ENCODE measurements around the gene ATP2A3.

Gene ATP2A3

GRCh38 chr17:3903051-3903825 lies 61.0 kb downstream of the ATP2A3 start:
- in situ Hi-C loops (cut with HindIII; ENCODE audit: low pct_unique_long_range_greater_than_20kb, low sequenced_read_pairs) = no loop called here
- no peak for TF ChIP-seq JUND (IDR thresholded peaks at IDR 0.05; ENCODE audit: low read depth)
- no peak for DNase-seq (ENCODE audit: low read depth in 1 of 2, low spot score in 1 of 2)

GRCh38 chr17:3900646-3901045 lies 63.6 kb downstream of the ATP2A3 start:
- no peak for TF ChIP-seq JUND (IDR thresholded peaks at IDR 0.05; ENCODE audit: low read depth)
- in situ Hi-C loops (cut with HindIII; ENCODE audit: low pct_unique_long_range_greater_than_20kb, low sequenced_read_pairs) = no loop called here
- no peak for DNase-seq (ENCODE audit: low read depth in 1 of 2, low spot score in 1 of 2)

- DNase-seq (ENCODE audit: low read depth in 1 of 2, low spot score in 1 of 2) = no peak
- no peak for TF ChIP-seq JUND (IDR thresholded peaks at IDR 0.05; ENCODE audit: low read depth)
- in situ Hi-C loops (cut with HindIII; ENCODE audit: low pct_unique_long_range_greater_than_20kb, low sequenced_read_pairs) = no loop called here
These were observed 66.5 kb downstream of the ATP2A3 start for GRCh38 chr17:3897731-3898130.

- TF ChIP-seq JUND (IDR thresholded peaks at IDR 0.05; ENCODE audit: low read depth) = no peak
- in situ Hi-C loops (cut with HindIII; ENCODE audit: low pct_unique_long_range_greater_than_20kb, low sequenced_read_pairs) = no loop called here
These were observed 67.3 kb downstream of the ATP2A3 start for GRCh38 chr17:3896968-3897235.

GRCh38 chr17:3896108-3896967 lies 67.9 kb downstream of the ATP2A3 start:
- in situ Hi-C loops (cut with HindIII; ENCODE audit: low pct_unique_long_range_greater_than_20kb, low sequenced_read_pairs) = no loop called here
- TF ChIP-seq JUND (IDR thresholded peaks at IDR 0.05; ENCODE audit: low read depth) = no peak
- no peak for DNase-seq (ENCODE audit: low read depth in 1 of 2, low spot score in 1 of 2)

More at GRCh38 chr17:3896968-3897235, 67.3 kb downstream of the ATP2A3 start:
- DNase-seq (ENCODE audit: low read depth in 1 of 2, low spot score in 1 of 2) = no peak

- no peak for TF ChIP-seq JUND (IDR thresholded peaks at IDR 0.05; ENCODE audit: low read depth)
- DNase-seq (ENCODE audit: low read depth in 1 of 2, low spot score in 1 of 2) = peak in 1 of 2 experiments; percentile 34
- in situ Hi-C loops (cut with HindIII; ENCODE audit: low pct_unique_long_range_greater_than_20kb, low sequenced_read_pairs) = no loop called here
These were observed 68.9 kb downstream of the ATP2A3 start for GRCh38 chr17:3895354-3895753.

- peak in 1 of 2 experiments; percentile 89 for DNase-seq (ENCODE audit: low read depth in 1 of 2, low spot score in 1 of 2)
- in situ Hi-C loops (cut with HindIII; ENCODE audit: low pct_unique_long_range_greater_than_20kb, low sequenced_read_pairs) = no loop called here
- no peak for TF ChIP-seq JUND (IDR thresholded peaks at IDR 0.05; ENCODE audit: low read depth)
These were observed 69.3 kb downstream of the ATP2A3 start for GRCh38 chr17:3894911-3895343.

GRCh38 chr17:3894188-3894587 lies 70.0 kb downstream of the ATP2A3 start:
- DNase-seq (ENCODE audit: low read depth in 1 of 2, low spot score in 1 of 2) = peak in 1 of 2 experiments; percentile 40
- no peak for TF ChIP-seq JUND (IDR thresholded peaks at IDR 0.05; ENCODE audit: low read depth)
- in situ Hi-C loops (cut with HindIII; ENCODE audit: low pct_unique_long_range_greater_than_20kb, low sequenced_read_pairs) = no loop called here

GRCh38 chr17:3893720-3894116 lies 70.5 kb downstream of the ATP2A3 start:
- TF ChIP-seq JUND (IDR thresholded peaks at IDR 0.05; ENCODE audit: low read depth) = no peak
- DNase-seq (ENCODE audit: low read depth in 1 of 2, low spot score in 1 of 2) = no peak
- in situ Hi-C loops (cut with HindIII; ENCODE audit: low pct_unique_long_range_greater_than_20kb, low sequenced_read_pairs) = no loop called here

- in situ Hi-C loops (cut with HindIII; ENCODE audit: low pct_unique_long_range_greater_than_20kb, low sequenced_read_pairs) = no loop called here
- DNase-seq (ENCODE audit: low read depth in 1 of 2, low spot score in 1 of 2) = peak; percentile 87 to 89
- no peak for TF ChIP-seq JUND (IDR thresholded peaks at IDR 0.05; ENCODE audit: low read depth)
These were observed 71.1 kb downstream of the ATP2A3 start, which contains the start of gene CAMKK1 for GRCh38 chr17:3893003-3893719. TSS of gene CAMKK1 (minus strand) at chr17:3893053. CDS start at chr17:3885687, 7,366 bp downstream.

GRCh38 chr17:3892095-3892998 lies 71.9 kb downstream of the ATP2A3 start:
- in situ Hi-C loops (cut with HindIII; ENCODE audit: low pct_unique_long_range_greater_than_20kb, low sequenced_read_pairs) = no loop called here
- DNase-seq (ENCODE audit: low read depth in 1 of 2, low spot score in 1 of 2) = peak; percentile 79 to 80
- TF ChIP-seq JUND (IDR thresholded peaks at IDR 0.05; ENCODE audit: low read depth) = no peak

Measured in T47D (cell line).